Right ventricle myocardium superior (tissue), 1 donor: ENCODE results near the gene NUP214. TPM values are rescaled to one million over a fixed set of nuclear protein-coding genes. Genes with fewer than 3 reads are reported as not detected.
"Not testable (repeated sequence)": the region's sequence is repeated elsewhere in the genome, so short reads cannot be mapped to it uniquely, and the experiment has no call there.

Experiments used
- ATAC-seq: fragments of 200-7000 bp; cut with Tn5 transposase; one replicate; pipeline ENCODE4 v1.9.1; 2020; ENCODE audit warnings: mild to moderate bottlenecking; ENCODE audit not compliant: poor library complexity
- DNase-seq: peaks from one replicate; pipeline ENCODE4 v3.0.0-alpha.2; 2020
- intact Hi-C: fragments of 100-400 bp; cut with DNase I; formaldehyde crosslinking; loops from one replicate; pipeline ENCODE4 v1.11.2; 2022
- total RNA-seq: library from RNA; stranded (reverse); fragmentation: NEBNext Ultra II Directional; extraction: Animal tissue kit (Norgen Biotek cat#: 25700); gene quantifications from one replicate; pipeline ENCODE4 v1.2.1, GENCODE V29; 2021
- donor health status: DM: no; HTN: yes; CAD: no; lungs with severe emphysema.

The NUP214 gene
- total RNA-seq, 1 donor from 2014 or later = 22.4 TPM

DNA sequence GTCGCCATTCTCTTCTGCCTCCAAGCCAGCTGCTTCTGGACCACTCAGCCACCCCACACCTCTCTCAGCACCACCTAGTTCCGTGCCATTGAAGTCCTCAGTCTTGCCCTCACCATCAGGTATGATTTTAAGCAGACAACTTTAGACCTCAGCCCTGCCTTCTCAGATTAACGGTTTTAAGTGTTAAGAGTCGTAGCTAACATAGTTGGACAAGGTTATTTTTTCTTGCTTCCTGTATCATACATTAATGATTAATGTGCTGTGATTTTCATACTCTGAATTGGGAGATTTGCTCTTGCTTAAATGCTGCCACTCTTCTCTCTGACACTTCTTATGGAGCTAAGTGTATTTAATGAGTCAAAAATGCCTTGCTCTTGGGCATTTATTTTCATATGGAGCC, 20.8 kb downstream of the NUP214 start:
- DNase-seq (no peak), ATAC-seq (no peak)
- intact Hi-C loops = no loop called here

DNA sequence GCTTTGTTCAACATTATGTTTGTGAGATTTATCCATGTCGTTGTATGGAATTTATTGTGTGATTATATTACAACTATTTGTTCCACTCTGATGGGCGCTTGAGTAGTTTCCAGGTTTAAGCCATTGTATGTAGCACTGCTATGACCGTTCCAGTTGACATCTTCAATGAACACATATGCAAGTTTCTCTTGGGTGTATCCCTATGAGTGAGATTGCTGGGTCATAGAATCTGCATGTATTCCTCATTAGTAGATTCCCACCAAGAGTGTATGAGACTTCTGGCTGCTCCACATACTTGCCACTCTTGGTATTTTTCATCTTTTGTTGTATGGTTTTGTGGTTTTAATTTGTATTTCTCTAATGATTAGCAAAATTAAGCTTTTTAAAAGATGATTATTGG, 22.9 kb downstream of the NUP214 start:
- DNase-seq (no peak), ATAC-seq (no peak)
- intact Hi-C loops = no loop called here

DNA sequence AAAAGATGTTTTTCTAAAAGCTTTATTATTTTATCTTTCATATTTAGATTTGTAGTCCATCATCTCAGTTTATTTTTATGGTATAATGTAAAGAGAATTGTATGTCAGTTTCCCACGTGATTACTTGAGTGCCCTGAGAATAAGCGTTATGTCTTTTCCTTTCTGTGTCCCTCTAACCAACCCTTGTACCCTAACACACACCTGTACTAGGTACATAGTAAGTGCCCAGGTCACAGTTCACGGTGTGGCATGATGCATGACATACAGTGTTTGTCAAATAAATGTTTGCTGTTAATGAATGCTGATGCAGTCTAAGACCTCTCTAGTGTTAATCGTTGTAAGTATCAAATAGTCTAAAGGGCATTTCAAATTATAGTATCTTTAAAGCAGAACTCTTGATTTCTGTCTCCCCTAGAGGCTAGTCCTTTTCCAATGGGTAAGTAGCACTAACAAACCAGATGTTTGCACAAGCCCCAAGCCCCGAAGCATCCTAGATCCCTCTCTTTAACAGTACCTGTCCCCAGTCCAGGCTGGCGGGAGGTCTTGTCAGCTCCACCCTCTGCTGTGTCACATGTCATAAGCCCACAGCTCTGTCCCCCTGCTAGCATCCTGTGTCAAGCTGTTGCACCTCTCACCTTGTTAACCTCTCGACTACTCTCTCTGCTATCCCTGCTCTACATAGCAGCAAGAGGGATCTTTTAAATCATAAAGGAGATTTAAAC, 23.7 kb downstream of the NUP214 start:
- intact Hi-C loops = no loop called here
- DNase-seq (no peak), ATAC-seq (no peak)

DNA sequence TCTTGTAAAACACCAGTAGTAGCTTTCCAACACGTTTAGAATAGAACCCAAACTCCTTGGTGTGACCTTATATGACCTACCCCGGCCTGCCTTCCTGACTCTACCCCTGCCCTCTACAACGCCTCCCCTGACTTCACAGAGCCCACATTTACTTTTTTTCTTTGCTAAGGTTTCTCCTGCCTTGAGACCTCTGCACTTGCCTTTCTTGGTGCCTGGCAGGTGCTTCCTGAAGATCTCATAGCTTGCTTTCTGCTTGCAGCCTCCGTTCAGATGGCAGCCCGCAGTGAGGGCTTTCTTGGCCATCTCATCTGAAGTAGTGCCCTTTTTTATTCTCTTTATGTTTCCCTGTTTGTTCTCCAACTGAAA, 24.3 kb downstream of the NUP214 start:
- no peak for DNase-seq
- intact Hi-C loops = no loop called here
- no peak for ATAC-seq

DNA sequence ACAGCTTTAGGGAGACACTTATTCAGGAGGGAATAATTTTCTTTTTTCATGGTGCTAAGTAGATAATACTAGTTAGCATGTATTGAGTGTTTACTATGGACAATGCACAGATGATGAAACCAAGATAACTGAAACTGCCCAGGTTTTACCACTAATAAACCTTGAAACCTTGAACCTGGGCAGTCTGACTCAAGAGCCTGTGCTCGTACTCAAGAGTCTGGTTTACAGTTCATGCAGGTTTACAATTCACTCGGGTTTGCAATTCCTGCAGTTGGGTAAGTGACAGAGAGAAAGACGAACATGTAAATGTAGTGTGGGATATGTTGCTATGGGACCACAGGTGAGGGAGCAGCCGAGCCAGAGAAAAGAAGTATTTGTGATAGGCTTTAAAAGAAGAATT, 28.2 kb downstream of the NUP214 start:
- ATAC-seq (no peak), DNase-seq (no peak)
- intact Hi-C loops = no loop called here

DNA sequence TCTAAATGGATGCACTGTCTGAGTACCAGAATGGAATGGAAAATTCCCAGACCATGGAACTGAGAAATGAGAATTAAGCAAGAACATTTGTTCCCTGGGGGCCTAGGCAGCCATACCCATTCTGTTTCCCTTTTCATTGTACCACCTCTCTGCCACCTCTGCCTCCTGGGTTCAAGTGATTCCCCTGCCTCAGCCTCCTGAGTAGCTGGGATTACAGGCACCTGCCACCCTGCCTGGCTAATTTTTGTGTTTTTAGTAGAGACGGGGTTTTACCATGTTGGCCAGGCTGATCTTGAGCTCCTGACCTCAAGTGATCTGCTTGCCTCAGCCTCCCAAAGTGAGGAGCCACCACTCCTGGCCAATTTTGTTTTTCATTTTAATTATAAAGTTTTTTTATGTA, 33.3 kb downstream of the NUP214 start:
- DNase-seq, ATAC-seq, intact Hi-C loops: not testable (repeated sequence)

DNA sequence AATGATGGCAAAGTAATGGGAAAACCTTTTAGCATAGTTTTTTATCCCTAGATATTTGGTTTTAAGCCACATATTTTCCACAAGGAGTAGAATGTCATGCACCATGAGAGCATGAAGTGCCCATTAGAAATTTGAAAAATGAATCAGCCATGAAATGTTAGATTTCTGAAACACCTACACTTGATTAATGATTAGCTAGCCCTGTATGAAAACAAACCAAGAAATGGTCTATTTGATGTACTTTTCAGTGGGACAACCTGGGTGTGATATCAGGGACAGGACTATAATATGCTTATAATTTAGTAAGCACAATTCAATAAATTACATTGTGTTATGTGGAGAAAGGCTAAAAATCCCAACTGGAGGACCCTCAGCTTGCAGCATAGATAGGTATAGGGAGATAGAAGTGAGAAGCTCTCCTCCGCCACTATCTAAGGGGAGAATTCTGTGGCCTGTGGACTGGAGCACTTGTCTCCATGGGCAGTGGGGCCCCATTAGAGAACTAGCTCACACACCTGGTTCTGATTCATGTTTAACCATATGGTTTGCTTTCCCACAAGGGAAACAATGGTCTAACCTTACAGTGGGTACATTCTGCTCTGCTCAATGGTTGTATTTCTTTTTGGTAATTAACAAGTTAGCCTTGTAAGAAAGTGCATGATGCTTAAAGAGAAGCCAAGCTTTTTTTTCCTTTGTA, 35.2 kb downstream of the NUP214 start:
- intact Hi-C loops = no loop called here
- DNase-seq (no peak), ATAC-seq (no peak)

DNA sequence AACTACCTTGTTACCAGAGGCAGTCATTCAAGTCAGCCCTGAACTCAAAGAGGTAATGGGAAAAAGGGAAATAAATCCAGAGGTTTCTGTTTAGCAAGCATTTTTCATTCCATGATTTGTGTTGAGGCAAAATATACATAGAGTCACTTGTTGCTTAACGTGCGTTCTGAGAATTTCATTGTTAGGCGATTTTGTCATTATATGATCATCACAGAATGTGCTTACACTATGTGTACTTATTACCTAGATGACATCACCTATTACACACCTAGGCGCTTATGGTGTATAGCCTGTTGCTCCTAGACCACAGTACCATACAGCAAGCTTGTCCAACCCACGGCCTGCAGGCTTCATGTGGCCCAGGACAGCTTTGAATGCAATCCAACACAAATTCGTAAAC, 36.2 kb downstream of the NUP214 start:
- intact Hi-C loops = no loop called here
- ATAC-seq (no peak), DNase-seq (no peak)

DNA sequence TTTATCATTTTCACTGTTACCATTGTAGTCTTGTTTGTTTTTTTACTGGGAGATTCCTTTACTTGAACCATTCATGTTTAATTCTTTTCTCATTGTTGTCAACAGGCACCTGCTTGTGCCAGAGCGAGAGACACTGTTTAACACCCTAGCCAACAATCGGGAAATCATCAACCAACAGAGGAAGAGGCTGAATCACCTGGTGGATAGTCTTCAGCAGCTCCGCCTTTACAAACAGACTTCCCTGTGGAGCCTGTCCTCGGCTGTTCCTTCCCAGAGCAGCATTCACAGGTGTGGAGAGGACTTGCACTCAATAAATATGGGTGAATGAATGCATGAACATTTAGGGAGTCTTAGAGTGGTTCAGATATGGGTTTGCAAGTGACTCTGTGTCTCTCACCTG, 37.5 kb downstream of the NUP214 start:
- no peak for DNase-seq
- intact Hi-C loops = no loop called here
- no peak for ATAC-seq

DNA sequence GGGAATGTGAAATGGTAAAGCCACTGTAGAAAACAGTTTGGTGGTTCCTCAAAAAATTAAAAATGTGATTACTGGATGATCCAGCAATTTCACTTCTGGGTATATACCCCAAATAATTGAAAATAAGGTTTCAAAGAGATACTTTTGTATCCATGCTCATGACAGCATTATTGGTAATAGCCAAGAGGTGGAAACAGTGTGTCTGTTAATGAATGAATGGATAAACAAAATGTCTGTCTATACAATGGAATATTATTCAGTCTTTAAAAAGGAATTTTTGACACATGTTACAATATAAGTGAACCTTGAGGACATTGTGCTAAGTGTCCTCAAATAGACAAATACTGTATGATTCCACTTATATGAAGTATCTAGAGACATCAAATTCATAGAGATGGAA, 40.1 kb downstream of the NUP214 start:
- intact Hi-C loops = no loop called here
- no peak for ATAC-seq
- DNase-seq = no peak

DNA sequence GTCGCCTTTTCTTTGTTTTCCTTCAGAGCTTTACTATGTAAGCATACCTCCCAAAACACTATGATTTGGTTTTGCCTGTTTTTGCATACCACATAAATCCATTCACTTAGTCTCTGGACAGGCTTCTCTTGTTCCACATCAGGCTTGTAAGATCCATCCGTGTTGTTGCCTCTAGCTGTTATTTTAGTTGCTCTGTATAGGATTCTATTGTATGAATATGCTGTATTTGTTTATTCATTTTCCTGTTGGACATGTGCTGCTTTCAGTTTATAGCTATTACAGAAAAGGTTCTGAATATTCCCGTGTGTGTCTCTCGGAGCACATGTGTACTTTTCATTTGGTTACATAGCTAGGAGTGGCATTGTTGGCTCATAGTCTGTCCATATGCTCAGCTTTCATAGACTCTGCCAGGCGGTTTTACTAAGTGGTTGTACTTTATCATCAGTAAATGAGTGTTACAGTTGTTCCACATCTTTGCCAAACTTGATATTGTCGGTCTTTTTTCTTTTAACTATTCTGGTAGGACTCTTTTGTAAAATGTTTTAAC, 41.8 kb downstream of the NUP214 start:
- DNase-seq = no peak
- intact Hi-C loops = no loop called here
- ATAC-seq = peak; percentile 65

DNA sequence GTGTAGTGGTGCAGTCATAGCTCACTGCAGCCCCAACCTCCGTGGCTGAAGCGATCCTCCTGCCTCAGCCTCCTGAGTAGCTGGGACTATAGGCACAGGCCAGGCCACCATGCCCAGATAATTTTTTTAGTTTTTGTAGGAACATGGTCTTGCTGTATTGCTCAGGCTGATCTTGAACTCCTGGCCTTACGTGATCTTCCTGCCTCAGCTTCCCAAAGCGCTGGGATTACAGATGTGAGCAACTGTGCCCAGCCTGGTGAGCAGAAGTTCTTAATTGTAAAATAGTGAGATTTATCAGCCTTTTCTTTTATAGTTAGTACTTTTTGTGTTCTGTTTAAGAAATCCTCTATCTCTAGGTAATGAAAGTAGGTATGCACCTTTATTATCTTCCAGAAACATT, 42.5 kb downstream of the NUP214 start:
- intact Hi-C loops = no loop called here
- ATAC-seq (peak; percentile 27), DNase-seq (no peak)

DNA sequence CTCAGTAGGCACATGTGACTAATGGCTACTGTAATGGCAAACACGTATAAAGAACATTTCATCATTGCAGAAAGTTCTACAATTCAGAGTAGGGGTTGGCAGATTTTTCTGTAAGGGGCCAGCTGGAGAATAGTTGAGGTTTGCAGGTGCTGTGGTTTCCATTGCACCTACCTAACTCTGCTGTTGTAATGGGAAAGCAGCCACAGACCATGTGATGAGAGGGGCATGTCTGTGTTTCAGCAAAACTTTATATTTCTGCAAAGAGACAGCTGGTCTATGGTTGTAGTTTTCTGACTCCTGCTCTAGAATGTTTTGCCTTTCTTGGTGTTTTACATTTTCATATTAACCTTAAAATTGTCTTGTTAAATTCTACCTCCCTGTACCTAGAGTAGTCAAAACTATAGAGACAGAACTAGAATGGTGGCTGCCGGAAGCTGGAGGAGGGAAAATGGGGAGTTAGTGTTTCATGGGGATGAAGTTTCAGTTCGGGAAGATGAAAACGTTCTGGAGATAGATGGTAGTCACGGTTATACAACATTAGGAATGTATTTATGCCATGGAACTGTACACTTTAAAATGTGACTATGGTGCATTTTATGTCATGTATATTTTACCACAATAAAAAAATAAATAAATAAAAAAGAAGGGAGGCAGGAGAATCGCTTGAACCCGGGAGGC, 44.3 kb downstream of the NUP214 start:
- ATAC-seq = no peak
- intact Hi-C loops = no loop called here
- DNase-seq = no peak

DNA sequence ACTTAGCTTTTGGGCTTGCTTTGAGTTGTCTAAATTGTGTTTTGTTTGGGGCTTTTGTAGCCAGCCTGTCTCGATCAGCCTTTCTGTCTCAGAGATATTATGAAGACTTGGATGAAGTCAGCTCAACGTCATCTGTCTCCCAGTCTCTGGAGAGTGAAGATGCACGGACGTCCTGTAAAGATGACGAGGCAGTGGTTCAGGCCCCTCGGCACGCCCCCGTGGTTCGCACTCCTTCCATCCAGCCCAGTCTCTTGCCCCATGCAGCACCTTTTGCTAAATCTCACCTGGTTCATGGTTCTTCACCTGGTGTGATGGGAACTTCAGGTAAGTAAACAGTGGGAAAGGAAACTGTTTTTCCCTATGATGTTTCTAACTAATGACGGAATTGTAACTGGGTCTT, 48.6 kb downstream of the NUP214 start:
- intact Hi-C loops = no loop called here
- ATAC-seq (no peak), DNase-seq (no peak)

DNA sequence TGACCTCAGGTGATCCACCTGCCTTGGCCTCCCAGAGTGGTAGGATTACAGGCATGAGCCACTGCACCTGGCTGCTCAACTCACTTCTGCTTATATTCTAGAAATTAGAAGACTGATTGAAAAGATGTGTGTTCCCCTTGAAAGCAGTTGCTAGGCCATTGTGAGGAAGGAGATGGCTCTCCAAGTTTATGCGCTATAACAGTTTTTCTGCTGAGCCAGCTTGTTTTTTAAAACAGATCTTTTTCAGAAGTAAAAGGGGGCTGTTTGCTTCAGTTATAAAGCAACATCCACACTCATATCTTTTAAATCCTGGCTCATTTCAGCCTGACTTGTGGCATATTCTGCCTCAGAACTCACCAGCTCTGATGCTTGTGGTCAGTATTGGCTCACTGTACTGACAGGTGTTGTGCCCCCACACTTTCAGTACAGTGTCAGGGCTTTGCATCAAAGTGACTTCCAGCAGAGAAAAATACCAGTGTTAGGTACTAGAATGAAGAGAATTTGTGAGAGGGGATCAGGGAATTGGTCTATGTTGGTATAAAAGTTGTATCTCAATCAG, 49.4 kb downstream of the NUP214 start:
- intact Hi-C loops = loop anchor here (5.0 kb wide), 1 partner anchor 103 kb away; the partner anchor contains the start of gene FAM78A
- ATAC-seq (no peak), DNase-seq (no peak)

DNA sequence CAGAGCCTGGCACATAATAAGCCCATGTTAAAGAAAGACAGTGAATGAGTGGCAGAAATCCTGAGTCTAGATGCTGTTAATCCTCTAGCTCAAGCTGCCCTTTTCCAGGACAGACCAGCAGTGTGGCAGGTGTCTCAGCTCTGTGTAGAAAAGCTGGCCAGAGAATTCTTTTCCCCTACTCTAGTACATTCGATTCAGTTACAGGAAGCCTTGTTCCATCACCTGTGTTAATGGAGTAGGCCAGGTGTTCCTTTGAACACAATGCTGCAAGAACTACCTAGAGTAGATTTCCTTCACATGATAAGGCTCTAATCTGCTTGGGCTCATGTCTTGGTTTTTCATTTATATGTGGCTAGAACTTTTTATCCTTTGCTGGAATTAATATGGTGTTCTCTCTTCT, 52.5 kb downstream of the NUP214 start:
- intact Hi-C loops = loop anchor here (2.0 to 5.0 kb wide), 2 partner anchors 99 to 159 kb away; partner anchors contain the start of gene FAM78A
- DNase-seq (no peak), ATAC-seq (no peak)

DNA sequence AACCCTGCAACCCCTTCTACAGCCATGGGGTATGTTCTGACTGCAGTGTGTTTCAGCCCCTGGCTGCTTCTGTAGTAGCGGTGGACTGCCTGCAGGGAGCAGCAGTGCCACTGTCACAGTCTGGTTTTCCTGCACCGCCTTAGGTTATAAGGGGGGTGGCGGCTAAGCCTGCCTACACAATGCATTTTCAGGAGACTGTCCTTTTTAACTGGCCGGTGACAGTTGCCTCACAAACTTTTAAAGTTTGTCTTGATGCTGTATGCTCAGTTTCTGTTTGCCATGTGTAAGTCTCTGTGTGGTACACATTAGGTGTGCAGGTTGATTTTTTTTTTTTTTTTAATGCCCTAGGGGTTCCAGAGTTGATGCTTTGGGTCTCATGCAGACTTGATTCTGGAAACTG, 53.0 kb downstream of the NUP214 start:
- intact Hi-C loops = loop anchor here (2.0 to 5.0 kb wide), 2 partner anchors 99 to 158 kb away; partner anchors contain the start of gene FAM78A
- ATAC-seq = peak; percentile 92

DNA sequence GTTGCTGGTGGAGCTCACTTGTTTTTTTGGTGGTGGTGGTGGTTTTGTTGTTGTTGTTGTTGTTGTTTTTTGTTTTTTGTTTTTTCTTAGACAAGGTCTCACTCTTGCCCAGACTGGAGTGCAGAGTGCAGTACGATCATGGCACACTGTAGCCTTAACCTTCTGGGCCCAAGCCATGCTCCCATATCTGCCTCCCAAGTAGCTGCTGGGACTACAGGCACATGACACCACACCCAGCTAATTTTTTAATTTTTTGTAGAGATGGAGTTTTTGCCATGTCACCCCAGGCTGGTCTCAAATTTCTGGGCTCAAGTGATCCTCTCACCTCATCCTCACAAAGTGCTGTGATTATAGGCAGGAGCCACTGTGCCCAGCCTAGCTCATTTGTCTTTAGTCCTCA, 53.5 kb downstream of the NUP214 start:
- DNase-seq (no peak), ATAC-seq (peak; percentile 47)
- intact Hi-C loops = loop anchor here (2.0 to 5.0 kb wide), 2 partner anchors 98 to 158 kb away; partner anchors contain the start of gene FAM78A

More for the DNA sequence above, 53.0 kb downstream of the NUP214 start:
- peak; percentile 84 for DNase-seq
